GM21723 (cell line): ENCODE measurements around the gene ENAH.
"Not testable (repeated sequence)": the region's sequence is repeated elsewhere in the genome, so short reads cannot be mapped to it uniquely, and the experiment has no call there.

Source experiments
- ATAC-seq: cut with Tn5 transposase; IDR thresholded peaks from one replicate; pipeline ENCODE4 v1.9.1; 2021; ENCODE audit warnings: mild to moderate bottlenecking, moderate library complexity; ENCODE audit not compliant: unreplicated experiment

Gene ENAH

DNA sequence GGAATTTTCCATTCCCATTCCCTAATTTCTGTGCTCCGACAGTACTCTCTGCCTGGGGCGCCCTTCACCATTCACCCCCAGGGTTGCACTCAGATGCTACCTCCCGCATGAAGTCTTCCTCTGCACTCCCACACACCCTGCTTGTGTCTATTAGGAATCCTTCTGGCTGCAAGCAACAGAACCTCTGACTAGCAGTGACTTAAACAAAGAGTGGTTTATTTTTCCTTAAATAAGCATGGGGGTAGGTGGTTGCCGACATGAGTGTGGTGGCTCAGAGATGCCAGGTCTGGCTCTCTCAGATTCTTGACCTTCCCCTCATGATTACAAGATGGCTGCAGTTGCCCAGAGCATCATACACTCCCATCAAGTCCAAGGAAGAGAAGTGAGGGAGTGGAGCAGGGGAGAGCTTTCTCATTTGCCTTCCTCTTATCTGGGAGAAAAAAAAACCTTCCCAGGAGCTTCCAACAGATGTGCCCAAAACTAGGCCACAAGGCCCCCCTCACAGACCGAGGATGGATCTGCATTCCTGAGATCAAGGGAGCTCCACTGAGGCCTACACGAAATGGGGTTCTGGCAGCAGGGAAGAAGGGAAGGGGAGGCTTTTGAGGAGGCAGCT, 175.5 kb downstream of the ENAH start:
- ATAC-seq = no peak

GRCh38 chr1:225476538-225476988, 176.4 kb downstream of the ENAH start:
- ATAC-seq = no peak

DNA sequence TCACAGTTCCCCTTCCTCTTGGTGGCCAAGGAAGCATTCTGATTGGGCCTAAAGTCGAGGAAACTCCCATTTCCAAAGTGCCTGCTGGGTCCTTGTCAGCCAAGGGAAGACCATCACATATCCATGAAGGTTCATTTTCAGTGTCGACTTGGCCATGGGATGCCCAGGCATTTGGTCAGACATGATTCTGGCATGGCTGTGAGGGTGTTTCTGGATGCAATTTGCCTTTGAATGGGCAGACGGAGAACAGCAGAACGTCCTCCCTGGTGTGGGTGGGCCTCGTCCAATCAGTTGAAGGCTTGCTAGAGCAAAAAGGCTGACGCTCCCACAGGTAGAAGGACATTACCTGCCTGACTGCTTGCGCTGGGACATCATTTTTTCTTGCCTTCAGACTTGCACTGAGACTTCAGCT, 176.8 kb downstream of the ENAH start:
- no peak for ATAC-seq

DNA sequence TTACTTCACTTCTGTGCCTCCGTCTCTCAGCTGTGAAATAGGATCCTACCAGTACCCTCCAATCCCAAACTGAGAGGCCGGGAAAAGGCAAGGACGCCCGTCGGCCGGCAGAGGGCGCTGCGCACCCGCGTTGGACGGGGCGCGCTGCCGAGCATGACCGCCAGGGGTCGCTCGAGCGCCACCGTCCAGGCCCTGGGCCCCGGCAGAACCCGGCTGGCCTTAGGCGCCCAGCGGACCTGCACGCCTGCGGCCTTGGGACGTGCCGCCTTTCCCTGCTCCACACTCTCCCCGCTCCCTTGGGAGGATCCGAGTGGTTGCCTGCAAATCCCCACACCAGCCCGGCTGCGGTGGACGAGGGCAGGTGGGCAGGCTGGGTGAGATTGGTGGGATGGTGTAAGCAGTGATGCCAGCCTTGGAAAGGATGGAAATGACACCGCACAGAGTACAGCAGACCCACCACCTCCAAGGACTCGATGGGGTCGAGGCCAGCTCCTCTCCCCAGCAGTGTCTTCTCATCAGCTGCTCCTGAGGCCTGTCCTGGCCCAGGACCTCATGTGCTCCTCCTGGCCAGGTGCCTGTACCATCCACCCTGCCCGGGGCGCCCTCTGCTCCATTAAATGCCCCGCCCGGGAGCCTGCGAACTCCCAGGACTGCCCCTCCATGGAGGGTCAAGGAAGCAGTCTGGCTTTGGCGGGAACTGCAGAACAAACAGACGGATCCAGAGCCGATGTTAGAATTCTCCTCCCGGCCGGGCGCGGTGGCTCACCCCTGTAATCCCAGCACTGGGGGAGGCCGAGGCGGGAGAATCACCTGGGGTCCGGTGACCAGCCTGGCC, 177.7 kb downstream of the ENAH start:
- peak; percentile 71 for ATAC-seq

DNA sequence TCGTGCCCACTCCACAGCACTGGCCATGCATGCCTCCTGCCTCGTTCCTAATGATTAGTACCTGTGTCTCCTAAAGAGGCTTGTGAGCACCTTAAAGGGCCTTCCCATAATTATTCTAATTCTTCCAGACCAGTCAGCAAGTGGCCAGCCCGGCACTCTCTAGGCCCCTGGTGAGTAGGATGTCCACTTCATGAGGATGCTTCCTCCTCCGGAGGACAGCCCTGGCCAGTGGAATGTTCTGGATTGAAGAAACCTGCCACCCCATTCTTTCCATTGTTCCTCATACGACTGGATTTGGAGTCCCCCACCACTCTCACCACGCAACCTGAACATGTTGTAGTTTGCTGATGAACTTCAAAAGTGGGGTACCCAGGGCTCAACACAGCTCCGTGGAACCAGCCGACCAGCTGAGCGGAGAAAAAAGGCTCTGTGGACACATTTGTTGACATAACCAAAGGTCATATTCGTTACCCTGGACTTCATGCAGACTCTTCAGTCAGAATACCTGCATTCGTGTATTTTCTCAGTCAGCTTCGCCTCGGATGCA, 178.4 kb downstream of the ENAH start:
- no peak for ATAC-seq

GRCh38 chr1:225473676-225474438, 179.1 kb downstream of the ENAH start:
- not testable (repeated sequence) for ATAC-seq

GRCh38 chr1:225473266-225473665, 179.7 kb downstream of the ENAH start:
- not testable (repeated sequence) for ATAC-seq

DNA sequence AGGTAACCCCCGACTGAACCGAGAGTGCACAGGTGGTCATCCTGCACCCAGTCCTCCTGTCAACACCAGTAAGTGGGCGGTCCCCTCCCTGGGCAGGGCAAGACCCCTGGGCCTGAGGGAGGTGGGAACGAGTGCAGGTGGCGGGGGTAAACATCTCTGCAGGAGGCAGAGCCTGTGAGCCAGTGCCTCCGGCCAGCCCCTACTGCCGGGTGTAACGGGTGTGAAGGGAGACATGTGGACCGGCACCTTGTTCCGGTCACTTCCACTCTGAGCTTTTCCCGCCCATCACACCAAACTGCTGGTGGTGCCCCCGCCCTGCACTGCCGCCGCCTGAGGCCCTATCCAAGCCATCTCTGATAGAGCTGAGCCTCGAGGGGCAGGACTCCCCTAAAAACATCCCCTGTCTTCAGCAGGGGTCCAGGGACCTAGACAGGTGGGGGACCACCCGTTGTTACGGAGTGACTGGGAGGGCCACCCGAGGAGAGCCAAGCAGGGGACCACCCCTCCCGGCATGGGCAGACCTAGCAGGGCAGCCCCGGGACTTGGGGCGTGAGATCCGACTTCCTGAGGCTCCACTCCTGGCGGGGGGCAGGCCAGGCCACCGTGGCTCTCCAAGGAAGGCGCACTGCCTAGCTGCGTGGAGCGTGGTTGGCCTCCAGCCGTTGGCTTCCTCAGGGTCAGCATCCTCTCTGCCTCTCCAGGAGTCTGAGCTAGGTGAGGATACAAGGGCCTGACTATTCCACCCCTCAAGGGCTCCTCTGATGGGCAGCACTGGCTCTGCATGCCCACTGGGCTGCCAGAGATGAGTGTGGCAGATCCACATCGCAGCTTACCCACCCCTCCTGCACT, 181.2 kb downstream of the ENAH start:
- no peak for ATAC-seq

- ATAC-seq = no peak
These were observed 181.8 kb downstream of the ENAH start for GRCh38 chr1:225471109-225471452.

DNA sequence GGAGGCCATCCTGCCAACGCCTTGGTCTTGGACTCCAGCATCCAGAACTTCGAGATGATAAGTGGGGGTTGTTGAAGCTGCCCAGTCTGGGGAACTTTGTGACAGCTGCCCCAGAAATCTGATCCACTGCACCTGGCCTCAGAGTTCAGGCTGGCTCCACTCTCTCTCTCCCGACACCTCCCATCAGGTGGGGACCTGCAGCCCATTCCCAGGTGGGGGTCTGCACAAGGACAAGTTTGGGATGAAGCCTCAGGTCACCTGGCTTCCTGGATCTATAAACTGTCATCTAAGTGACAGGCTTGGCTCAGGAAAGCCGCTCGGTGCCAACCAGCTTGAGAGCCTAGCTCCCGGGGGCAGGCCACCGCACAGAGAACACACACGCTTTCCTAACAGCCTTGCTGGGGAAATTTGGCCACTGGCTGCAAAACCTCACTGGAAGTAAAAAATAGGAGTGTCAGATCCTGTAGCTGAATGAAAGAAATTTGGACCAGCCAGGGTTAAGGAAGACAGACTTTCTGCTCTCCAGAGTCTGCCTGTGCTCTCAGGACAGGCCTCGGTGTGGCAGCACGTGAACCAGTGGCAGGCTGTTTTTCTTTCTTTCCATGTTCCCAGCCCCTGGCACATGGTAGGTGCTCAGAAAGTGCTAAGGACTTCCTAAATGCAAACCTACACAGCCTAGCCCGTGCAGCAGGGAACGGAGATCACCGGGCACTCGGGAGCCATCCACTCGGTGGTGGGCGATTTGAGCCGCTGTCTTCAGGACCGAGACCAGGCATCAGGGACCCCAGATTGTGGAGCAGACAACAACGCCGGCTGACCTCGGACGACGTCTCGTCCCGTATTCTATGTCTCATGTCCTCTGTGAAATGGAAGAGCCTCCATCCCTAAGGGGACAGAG, 182.5 kb downstream of the ENAH start:
- ATAC-seq = no peak

DNA sequence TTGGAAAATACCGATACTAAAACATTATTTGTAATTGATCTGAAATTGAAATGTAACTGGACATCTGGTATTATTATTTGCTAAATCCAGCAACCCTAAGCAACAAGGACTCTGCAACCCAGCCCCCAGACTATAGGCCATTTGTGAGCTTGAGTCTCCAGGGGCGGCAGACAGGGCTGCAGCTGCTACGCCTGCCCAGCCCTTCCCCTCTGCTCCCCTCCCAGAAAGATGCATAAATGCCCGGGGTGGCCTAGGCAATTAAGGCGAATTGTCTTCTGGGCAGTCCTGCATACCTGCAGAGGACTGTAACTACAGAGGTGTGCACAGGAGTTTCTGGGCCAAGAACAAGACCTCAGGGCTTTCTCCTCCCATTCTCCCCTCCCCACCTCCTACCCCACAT, 183.9 kb downstream of the ENAH start:
- ATAC-seq = no peak

DNA sequence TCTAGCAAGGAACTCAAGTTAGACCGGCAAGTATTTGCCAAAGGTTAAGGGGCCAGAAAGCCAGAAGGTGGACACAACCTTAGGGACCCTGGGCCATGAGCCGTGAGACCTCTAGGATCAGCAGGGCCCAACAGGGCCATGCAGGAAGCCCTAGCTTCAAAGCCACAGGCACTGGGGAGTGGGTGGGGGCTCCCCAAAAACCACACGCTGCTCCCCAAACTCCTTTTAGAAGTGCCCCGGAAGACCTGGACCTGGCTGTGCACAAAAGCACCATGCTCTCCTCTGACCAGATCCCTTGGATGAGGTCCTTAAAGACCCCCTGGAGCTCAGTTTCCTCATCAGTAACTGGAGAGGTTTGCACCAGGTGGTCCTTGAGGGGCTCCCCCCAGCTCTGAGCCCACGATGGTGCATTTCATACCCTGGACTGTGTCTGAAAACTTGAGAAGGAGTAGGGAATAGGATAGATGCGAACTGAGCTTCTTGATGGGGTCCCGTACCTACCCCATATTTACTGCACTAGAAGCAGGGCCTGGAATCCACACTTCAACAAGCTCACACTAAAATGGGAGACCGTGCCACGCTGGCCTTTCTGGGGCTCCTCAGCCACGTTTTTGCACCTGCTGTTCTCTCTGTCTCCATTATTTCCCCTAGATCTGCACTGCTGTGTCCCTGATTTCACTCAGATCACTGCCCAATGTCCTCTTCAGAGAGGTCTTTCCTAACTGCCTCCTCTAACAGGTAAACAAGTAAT, 184.5 kb downstream of the ENAH start:
- ATAC-seq = peak; percentile 17

GRCh38 chr1:225467193-225468020, 185.5 kb downstream of the ENAH start:
- ATAC-seq = peak; percentile 98

DNA sequence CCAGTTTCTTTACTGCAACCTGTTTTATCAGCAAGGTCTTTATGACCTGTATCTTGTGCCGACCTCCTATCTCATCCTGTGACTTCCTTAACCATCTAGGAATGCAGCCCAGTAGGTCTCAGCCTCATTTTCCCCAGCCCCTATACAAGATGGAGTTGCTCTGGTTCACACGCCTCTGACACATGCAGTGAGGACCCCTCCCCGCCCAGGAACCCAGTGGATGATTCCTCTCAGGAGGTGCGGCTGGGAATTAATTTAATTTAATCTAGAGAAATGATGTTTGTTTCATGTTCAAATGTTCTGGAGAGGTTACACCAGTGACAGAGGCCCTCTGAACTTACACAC, 186.1 kb downstream of the ENAH start:
- ATAC-seq = no peak

DNA sequence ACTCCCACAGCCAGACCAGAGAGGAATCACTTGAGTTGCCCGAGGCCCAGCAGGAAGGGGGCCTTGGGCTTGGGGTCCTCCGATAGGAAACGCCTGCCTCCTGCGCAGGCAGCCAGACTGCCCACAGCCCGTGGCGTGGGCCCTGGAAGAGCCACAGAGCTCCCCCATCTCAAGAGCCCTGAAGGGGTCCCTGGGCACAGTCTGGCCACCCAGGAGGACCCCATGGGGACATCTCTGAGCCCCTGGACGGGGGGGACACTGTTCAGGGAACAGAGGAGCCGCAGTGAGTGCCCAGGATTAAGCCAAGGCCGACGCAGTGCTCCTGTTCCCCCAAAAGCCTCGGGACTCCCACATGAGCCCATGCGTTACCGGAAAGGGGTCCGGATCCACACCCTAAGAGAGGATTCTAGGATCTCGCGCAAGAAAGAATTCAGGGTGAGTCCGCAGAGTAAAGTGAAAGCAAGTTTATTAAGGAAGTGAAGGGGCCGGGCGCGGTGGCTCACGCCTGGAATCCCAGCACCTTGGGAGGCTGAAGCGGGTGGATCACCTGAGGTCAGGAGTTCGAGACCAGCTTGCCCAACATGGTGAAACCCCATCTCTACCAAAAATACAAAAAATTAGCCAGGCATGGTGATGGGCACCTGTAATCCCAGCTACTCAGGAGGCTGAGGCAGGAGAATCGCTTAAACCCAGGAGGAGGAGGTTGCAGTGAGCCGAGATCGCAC, 187.0 kb downstream of the ENAH start:
- ATAC-seq = no peak

DNA sequence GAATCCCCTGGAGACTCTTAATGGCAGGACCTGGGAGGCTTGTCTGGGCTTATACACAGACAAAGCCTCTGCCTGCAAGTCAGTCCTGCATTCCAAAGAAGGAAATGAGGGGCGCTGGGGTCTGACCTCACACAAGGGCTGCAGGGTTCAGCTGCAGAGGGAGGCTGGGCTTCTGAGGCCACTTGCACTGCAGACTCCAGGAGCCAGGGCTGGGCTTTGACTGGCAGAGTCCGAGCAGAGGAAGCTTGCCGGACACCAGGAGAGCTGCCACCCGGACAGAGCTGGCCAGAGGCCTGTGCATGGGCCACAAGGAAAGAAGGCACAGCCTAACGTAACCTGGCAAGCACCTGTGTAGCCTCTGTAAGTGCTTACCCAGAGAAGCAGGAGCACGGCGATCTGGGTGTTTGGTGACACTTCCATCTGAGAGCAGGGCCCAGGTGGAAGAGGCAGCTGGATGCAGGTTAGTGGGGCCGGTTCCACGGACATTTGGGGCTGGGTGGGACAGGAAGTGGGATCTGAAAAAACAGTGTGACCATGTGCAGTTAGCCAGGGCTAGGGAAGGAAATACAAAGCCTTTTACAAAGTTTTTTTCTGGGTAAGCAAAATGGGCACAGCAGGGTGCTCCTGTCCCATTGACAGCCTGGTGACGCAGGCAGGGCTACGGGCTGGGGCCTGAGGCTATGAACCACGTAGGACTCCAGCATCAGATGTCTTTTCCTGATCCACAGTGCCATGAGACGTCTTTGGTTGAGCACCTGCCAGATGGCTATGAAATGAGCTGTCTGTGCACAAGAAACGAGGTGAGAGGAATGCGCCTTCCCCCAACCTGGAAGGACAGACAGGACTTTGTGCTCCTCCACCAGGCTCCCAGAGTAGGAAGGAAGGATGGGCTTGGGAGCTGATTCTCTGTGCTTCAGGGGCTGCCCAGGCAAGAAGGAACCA, 187.8 kb downstream of the ENAH start:
- no peak for ATAC-seq
